ENCODE measurements around the gene SPOCK1.
"Not testable (repeated sequence)": the region's sequence is repeated elsewhere in the genome, so short reads cannot be mapped to it uniquely, and the experiment has no call there.

Gene SPOCK1

DNA sequence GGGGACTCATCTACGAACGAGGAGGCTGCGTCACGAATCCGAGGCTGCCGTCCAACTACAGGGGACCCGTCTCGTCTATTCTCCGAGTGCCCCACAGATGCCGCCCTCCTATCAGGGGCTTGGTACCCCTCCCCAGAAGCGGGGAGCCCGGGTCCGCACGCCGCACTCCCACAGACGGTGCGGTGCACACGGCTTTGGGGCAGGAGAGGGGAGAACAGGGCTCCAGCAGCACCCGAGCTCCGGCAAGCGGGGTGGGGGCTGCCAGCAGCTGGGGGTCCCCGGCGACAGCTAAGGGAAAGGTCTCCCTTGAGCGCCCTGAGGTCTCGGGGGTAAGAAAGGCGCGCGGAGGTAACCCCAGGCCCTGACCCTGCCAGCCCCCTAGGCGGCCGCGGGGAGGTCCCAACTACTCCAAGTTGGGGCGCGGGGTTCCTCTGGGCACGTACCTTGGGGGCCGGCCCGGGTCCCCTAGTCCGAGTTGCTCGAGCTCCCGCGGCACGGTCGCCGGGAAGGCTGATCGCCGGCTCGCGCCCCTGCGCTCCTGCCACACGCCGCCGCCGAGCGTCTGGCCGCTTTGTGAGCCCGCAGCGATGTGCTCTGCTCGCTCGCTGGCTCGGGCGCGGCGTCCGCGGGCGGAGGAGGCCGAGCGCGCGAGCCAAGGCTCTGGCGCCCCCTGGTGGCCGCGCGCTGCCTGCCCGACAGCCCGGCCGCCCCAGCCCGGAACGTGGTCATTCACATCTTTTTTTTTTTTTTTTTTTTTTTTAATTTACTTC lies at the start of gene SPOCK1:
Gene SPOCK1, minus strand, starts transcription at position 591 of the 770 bp plus-strand sequence.
- peak; percentile 48 for DNase-seq

DNA sequence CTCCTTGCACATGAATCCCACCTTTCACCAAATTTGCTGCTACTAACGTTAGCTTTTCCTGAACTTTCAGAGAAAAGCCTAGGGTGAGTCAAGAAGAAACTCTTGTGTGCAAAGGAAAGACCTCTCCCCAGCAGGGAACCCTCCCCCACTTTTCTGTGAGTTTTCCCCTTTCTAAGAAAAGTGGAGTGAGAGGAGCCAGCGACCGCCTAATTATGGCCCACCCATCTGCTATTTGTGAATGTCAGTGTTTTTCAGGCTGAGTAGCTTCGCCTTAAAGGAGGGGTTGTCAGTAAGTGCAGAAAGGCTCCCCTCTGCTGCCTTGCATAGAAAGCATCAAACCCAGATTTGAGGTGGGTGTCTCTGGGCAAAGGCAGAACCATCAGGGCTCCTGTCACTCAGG lies 46.8 kb upstream of the SPOCK1 start:
- DNase-seq, result no peak

DNA sequence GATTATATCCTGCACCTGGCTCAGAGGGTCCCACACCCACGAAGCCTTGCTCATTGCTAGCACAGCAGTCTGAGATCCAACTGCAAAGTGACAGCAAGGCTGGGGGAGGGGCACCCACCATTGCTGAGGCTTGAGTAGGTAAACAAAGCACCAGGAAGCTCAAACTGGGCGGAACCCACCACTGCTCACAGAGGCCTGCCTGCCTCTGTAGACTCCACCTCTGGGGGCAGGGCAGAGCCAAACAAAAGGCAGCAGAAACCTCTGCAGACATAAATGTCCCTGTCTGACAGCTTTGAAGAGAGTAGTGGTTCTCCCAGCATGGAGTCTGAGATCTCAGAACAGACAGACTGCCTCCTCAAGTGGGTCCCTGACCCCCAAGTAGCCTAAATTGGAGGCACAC lies 36.3 kb upstream of the SPOCK1 start:
- not testable (repeated sequence) for DNase-seq

DNA sequence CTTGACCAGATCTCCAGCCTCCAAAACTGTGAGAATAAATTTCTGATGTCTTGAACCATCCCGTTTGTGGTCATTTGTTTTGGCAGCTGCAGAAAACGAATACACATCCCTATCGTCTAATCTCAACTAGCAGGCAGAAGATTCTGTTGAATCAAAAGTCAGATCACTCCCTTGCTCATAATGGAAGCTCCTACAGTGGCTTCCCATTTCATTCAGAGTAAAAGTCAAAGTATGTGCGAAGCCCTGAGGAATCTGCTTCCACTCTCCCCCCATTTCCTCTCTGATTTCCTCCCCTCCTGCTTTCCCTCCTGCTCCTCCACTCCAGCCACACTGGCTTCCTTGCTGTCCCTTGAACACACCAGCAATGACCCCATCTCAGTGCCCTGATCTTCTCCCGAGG lies 34.8 kb upstream of the SPOCK1 start:
- no peak for DNase-seq

DNA sequence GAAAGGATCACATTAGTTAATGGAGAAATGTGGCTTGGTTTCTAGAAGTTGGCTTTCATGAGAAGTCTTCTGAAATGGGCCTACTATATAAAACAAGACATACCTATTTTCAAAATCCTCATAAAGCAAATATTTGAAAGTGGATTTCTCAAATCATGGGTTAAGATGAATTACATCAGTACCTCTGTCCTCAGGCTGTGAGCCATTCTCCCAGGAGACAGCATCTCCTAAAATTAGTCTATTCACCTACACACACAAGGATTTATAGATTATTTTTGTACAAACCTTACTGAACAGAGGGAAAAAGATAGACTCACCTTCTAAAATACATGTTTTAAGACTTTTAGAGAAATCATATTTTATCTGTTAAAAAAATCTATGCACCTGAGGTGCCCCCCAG lies 32.1 kb upstream of the SPOCK1 start:
- no peak for DNase-seq

DNA sequence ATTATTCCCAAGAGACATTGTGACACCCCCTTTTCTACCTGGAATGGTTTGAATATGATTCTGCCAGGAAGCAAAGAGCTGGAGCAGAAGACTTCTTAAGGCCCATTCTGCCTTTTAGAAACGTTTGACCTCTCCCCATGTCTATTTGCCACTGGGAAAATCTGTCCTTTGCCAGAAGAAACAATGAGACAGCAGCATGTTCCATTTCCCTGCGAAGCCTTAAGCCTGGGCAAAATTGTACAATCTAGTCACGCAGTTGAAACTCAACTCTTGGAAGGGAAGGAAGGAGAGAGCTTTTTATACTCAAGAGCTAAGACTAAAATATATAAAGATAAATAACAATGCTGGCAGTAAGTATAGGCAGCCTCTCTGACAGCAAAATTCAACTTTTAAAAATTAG lies 22.1 kb upstream of the SPOCK1 start:
- DNase-seq, result no peak

DNA sequence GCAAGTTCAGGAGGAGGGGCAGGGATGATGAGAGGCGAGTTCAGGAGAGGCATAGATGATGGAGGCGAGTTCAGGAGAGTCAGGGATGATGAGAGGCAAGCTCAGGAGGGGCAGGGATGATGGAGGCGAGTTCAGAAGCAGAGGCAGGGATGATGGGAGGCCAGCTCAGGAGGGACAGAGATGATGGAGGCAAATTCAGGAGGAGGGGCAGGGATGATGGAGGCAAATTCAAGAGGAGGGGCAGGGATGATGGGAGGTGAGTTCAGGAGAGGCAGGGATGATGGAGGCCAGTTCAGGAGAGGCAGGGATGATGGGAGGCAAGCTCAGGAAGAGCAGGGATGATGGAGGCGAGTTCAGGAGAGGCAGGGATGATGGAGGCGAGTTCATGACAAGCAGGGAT lies 17.8 kb upstream of the SPOCK1 start:
- no peak for DNase-seq

DNA sequence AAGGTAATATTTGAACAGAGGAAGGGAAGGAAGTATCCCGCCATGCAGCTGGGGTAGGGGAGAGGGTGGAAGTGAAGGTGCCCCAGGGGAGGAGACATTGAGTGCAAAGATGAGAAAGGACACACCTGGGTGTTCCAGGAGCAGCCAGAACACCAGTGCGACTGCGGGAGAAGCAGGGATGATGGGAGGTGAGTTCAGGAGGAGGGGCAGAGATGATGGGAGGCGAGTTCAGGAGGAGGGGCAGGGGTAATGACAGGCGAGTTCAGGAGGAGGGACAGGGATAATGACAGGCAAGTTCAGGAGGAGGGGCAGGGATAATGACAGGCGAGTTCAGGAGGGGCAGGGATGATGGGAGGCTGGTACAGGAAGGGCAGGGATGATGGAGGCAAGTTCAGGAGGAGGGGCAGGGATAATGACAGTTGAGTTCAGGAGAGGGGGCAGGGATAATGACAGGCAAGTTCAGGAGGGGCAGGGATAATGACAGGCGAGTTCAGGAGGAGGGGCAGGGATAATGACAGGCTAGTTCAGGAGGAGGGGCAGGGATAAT lies 17.2 kb upstream of the SPOCK1 start:
- DNase-seq, result no peak

DNA sequence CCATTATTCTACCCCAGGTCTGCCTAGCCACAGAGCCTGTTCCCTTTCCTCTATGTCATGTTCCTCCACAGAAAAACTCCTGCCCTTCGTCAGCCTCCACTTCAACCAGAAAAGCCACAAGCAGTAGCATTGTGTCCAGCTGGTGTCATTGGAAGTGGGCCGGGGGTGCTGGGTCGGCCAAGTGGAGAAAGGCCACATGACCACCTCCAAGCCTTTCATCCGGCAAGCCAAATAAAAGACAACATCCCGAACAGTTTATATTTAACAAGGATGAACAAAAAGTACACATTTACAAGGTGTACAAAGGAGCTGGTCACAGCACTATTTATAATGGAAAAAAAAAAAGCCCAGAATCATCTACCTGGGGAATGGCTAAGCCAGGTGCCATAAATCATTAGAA lies 16.1 kb upstream of the SPOCK1 start:
- DNase-seq, result no peak

DNA sequence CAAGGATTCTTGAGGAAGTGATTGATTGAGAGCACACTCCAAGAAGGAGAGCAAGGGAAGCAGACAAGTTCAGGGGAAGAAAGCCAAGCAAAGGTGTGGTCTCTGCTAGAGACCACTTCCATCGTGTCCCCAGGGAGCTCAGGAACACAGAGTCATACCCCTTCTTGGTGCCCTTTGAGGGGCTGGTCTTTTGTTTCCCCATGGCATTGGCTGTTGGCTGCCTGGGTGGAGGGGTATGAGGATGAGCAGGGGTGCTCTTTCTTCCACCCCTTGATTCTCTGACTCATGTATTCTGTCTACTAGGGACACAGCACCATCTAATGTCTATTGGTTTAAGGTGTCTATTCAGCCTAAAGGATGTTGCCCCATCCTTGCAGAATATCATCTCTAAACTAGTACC lies 11.5 kb upstream of the SPOCK1 start:
- DNase-seq, result no peak

DNA sequence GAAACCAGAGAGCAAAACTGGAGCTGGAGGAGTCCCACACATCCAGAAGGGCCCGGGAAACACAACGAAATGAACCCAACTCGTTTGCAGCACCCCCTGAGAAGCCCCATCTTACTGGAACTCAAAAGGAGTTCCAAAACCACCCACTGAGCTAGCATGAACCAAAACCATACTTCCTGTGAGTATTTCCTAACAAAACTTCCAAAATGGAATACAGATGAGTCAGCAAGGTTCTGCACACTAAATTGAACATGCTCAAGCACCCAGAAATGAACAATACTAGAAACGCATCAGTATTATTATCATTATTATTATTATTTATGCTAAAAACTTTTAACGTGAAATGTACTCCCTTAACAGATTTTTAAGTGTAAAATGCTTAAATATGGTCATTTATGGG lies 8.0 kb upstream of the SPOCK1 start:
- no peak for DNase-seq

DNA sequence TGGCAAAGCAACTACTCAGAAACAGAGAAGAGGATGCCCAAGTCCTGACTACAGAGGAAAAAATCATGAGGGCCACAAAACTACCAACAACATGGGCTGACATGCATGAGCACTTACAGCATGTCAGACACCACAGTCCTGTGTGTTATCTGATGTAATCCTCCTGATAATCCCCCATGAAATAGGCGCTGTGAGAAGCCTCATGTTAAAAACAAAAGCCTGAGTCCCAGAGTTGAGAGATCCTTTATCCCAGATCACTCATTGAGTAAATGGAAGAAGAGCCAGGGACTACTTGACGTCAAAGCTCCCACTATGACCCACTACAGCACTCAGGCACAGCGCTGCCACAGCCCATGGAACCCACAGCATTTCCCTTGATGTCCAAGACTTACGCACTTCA lies 7.2 kb upstream of the SPOCK1 start:
- no peak for DNase-seq

DNA sequence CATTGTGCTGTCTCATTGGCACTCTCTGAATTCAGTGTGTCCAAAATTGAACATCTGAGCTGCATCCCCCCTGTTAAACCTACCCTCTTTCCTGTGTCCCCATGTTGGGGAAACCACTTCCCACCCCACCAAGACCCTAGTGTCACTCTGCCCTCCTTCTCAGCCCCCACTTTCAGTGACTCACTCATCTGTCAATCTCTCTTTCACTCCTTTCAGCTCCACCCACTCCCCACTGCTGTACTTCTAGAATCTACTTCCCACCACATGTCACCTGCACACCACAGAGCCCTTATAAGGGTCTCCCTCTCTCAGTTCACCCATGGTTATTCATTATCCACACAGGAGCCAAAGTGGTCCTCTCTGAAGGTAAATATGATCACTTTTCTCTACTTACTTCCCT lies 5.8 kb upstream of the SPOCK1 start:
- DNase-seq, result no peak

DNA sequence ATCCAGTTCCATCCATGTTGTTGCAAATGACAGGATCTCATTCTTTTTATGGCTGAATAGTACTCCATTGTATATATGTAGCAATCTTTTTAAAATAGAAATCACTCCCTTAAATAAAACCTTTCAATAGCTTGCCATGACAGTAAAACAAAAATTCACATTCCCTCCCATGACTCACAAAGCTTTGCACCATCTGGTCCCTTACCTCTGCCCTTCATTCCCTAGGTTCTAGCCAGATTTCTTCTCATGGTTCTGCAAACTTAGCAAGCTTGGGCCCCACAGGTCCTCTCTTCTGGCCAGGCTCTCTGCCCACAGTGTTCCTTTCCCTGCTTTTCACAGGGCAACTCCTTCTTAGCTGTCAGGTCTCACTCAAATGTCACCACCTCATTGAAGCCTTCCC lies 4.3 kb upstream of the SPOCK1 start:
- no peak for DNase-seq

DNA sequence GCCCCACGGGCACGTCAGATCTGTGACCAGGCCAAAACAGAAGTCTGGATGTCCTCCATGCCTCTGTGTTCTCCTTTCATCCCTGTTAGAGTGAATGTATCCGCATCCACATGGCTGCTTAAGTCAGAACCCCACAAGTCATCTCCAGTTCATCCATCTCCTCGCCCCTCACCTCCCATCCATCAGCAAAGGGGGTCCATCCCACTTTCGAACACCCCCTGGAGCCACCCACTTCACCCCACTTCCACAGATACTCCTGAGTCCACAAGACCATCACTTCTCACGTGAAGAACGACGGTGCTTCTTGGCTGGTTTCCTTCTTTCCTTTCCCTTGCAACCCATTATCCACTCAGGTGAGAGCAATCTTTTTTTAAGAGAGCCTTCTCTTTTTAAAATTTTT lies 3.5 kb upstream of the SPOCK1 start:
- DNase-seq, result no peak

DNA sequence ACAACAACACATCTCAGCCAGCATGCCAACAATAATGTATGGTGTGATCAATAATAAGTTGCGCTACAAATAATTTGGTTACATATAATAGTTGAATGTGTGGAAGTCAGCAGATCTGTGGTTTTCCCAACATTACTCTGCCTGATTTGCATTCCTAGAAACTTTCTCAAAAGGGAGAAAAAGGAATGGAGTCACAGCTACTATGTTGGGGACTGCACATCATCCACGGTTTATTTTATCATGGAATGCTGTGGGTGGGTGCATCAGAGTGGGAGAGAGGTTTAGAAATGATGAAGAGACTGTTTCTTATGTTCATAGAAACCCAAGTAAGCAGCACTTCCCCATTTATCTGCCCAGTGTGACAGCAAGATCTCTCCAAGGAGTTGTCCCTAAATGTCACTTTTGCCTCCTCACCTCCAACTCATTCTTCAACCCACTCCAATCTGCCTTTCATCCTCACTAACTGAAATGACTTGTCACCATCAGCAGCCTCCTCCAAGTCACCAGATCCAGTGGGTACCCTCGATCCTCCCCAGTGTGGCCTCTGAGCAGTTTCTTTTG lies 2.8 kb upstream of the SPOCK1 start:
- no peak for DNase-seq

DNA sequence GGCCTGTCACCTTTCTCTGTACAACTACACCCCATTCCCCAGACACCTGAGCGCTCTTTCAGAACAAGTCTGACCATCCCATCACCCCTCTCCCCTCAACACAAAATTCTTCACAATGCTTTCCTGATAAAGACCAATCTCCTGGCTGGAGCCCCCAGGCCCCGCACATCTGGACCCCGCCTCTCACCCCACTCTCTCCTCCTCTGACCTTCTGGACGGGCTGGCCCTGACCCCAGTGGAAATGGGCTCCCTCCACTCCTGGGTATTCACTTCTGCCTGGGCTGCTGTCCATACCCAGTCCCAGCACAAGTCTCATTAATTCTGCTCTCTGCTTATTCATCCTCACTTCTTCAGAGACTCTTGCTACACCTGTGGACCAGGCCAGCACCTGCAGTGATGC lies 2.1 kb upstream of the SPOCK1 start:
- DNase-seq, result no peak

DNA sequence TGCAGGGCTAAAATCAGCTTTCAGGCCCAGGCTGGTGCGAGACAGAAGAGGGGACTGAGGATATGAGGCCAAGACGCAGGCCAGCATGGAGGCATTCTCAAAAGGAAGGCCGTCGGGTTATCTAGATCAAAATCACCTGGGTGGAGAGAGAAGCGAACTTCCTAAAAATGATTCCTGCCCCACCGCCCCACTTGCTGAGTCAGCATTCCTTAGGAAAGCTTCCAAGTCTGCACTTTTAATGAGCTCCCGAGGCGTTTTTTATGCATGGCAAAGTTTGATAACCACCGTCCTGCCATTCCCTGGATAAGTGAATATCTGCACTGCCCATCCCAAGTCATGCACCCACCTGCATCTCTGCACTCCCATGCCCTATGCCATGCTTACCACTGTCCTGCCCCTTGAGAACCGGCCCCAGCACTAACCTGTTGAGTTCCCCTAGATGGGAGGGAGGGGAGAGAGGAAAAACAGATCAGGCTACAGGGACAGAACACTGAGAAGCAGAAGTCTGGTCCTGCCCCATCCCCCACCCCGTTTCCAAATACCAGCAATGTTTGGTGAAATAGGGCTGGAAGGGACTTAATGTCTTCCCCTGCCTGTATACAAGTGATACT lies 1.6 kb upstream of the SPOCK1 start:
- no peak for DNase-seq

DNA sequence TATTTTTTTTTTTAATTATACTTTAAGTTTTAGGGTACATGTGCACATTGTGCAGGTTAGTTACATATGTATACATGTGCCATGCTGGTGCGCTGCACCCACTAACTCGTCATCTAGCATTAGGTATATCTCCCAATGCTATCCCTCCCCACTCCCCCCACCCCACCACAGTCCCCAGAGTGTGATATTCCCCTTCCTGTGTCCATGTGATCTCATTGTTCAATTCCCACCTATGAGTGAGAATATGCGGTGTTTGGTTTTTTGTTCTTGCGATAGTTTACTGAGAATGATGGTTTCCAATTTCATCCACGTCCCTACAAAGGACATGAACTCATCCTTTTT lies 351 bp upstream of the SPOCK1 start:
- not testable (repeated sequence) for DNase-seq

DNA sequence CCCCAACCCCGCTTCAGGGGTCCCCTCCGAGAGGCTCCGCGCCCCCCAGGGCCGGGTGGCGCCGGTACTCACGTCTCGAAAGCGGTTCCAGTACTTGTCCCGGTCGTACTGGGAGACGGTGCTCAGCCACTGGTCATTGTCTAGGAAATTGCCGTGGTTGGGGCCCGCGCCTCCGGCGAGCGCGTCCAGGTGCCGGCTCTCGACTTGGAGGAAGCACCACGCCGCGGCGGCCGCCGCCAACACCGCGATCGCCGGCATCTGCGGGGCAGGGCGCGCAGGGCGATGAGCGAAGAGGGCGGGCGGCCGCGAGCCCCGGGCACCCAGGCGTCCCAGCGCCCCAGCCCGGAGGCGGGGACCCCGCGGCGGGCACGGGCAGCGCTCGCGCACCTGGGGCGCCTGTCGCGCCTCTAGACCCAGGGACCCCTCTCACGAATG lies 808 bp downstream of the SPOCK1 start:
- DNase-seq, result no peak

DNA sequence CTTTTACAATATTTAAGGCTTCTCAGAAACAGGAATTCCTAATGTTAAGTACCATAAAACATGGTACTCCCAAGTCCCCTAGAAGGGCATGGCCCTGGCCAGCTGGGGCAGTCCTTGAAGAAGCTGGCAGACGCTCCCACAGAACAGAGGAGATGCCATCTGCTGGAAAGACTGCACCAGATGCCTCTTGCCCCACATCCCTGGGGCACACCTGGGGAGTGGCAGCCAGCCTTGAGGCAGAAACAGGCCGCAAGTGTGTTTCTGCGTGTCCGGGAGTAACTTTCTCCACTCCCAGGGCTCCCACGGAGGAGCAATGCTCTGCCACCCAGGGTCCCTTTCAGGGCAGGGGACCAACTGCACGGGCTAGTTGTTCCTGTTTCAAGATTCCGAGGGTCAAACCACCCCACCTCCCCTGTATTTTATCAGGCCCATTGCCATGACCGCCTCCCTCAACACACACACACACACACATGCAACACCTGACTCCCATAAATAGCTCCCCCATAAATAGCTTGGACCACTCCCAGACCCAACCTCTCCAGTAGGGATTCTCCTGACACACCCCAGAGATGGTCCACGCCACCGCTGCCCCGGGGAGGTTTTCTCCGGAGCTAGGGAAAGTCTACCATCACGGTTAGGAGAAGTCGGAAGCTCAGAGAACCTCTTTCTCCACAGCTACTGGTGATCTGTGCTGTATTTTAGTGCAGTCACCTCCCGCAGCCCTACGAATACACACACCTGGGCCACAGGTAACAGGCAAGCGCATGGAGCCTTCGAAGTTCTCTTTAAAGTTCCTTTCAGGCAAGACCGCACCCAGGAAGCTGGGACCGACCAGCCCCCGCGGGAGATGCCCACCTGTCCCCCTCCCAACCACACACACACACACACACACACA lies 1.5 kb downstream of the SPOCK1 start:
- no peak for DNase-seq

DNA sequence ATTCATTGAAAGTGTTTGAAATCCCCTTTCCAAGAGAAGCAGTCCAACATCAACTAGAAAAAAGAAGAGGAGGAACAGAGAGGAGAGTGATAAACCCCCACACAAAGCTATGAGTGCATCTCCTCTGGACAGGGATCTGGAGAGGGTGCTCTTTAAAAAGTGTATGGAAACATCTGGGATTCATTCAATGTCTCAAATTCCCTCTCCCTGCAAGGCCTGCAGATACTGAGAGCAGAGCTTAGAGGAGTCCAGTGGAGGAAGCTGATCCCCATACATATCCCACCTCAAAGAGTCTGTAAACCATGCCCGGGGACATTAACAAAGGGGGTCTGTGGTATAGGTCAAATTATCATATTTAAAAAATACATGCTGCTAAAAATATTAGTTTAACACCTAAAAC lies 2.2 kb downstream of the SPOCK1 start:
- DNase-seq, result no peak

DNA sequence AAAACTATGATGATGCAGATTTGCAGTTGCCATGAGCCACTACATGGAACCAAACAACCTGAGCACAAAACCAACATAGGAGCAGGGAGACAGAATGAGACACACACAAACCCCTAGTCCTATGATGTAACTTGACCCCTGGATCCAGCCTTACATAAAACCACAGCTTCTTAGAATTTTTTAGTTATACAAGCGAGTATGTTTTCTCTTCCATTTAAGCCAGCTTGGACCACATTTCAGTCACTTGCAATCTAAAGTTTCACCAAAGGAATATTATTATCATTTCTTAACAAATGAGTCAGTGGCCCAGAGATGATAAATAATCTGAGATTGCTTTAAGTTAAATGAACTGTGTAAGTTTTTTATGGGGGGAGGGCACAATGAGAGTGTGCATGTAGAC lies 6.8 kb downstream of the SPOCK1 start:
- DNase-seq, result no peak
